ENCODE results near the gene BICRAL.
"Not testable (repeated sequence)": the region's sequence is repeated elsewhere in the genome, so short reads cannot be mapped to it uniquely, and the experiment has no call there.

The BICRAL gene

GRCh38 chr6:42764911-42765648 lies 16.8 kb upstream of the BICRAL start:
- DNase-seq (ENCODE audit: low spot score): no peak

GRCh38 chr6:42766163-42766670 lies 15.6 kb upstream of the BICRAL start:
- DNase-seq (ENCODE audit: low spot score): peak; percentile 44

GRCh38 chr6:42769051-42769450 lies 12.8 kb upstream of the BICRAL start:
- DNase-seq (ENCODE audit: low spot score): no peak

- DNase-seq (ENCODE audit: low spot score): no peak
These were observed 12.0 kb upstream of the BICRAL start for GRCh38 chr6:42769836-42770235.

GRCh38 chr6:42771741-42772100 lies 10.1 kb upstream of the BICRAL start:
- no peak for DNase-seq (ENCODE audit: low spot score)

- no peak for DNase-seq (ENCODE audit: low spot score)
These were observed 7.7 kb upstream of the BICRAL start for GRCh38 chr6:42774201-42774600.

- DNase-seq (ENCODE audit: low spot score): not testable (repeated sequence)
These were observed 6.9 kb upstream of the BICRAL start for GRCh38 chr6:42774821-42775487.

- DNase-seq (ENCODE audit: low spot score): peak; percentile 51
These were observed 4.6 kb upstream of the BICRAL start for GRCh38 chr6:42777126-42777822.

GRCh38 chr6:42778122-42778521 lies 3.7 kb upstream of the BICRAL start:
- no peak for DNase-seq (ENCODE audit: low spot score)

GRCh38 chr6:42779521-42779920 lies 2.3 kb upstream of the BICRAL start:
- no peak for DNase-seq (ENCODE audit: low spot score)

GRCh38 chr6:42781546-42781795 lies 381 bp upstream of the BICRAL start:
- DNase-seq (ENCODE audit: low spot score): no peak

- peak; percentile 90 for DNase-seq (ENCODE audit: low spot score)
These were observed 881 bp downstream of the BICRAL start for GRCh38 chr6:42782689-42783176.

GRCh38 chr6:42783177-42783875 lies 1.5 kb downstream of the BICRAL start:
- peak; percentile 80 for DNase-seq (ENCODE audit: low spot score)

GRCh38 chr6:42783876-42784642 lies 2.2 kb downstream of the BICRAL start:
- DNase-seq (ENCODE audit: low spot score): no peak

- DNase-seq (ENCODE audit: low spot score): no peak
These were observed 3.1 kb downstream of the BICRAL start for GRCh38 chr6:42784717-42785498.

GRCh38 chr6:42786525-42786985 lies 4.7 kb downstream of the BICRAL start:
- no peak for DNase-seq (ENCODE audit: low spot score)

- no peak for DNase-seq (ENCODE audit: low spot score)
These were observed 5.2 kb downstream of the BICRAL start for GRCh38 chr6:42787063-42787472.

- DNase-seq (ENCODE audit: low spot score): no peak
These were observed 6.8 kb downstream of the BICRAL start for GRCh38 chr6:42788671-42789070.

- DNase-seq (ENCODE audit: low spot score): no peak
These were observed 8.8 kb downstream of the BICRAL start for GRCh38 chr6:42790549-42791181.

- DNase-seq (ENCODE audit: low spot score): no peak
These were observed 10.0 kb downstream of the BICRAL start for GRCh38 chr6:42791706-42792320.
